Epithelial cell of proximal tubule (primary cell): ENCODE data around the gene CPA4. TPM values are rescaled to one million over a fixed set of nuclear protein-coding genes. Genes with fewer than 3 reads are reported as not detected.

Experiments
- DNase-seq: peaks from one replicate; pipeline ENCODE4 v3.0.0-alpha.2; 2011; ENCODE audit warnings: low read depth
- H3K4me3 ChIP-seq: 2 replicates; pipeline ENCODE4 v1.5.1; 2011; ENCODE audit warnings: low read depth, mild to moderate bottlenecking, low read length
- CTCF ChIP-seq: conservative IDR thresholded peaks from 2 replicates; pipeline ENCODE4 v1.5.1; 2012; ENCODE audit warnings: low read depth, mild to moderate bottlenecking, low read length
- total RNA-seq: library from RNA; depleted of rRNA; stranded (reverse); fragments of >200 nt; gene quantifications from 2 replicates; pipeline ENCODE4 v1.2.3, GENCODE V29; 2015

Gene CPA4
- total RNA-seq, 1 donor from 2014 or later: 19.6 TPM

- DNase-seq: no peak
- H3K4me3 ChIP-seq: no peak overlapping the region
- TF ChIP-seq CTCF: no peak
Observed at GRCh38 chr7:130351791-130352090, 58.8 kb downstream of the CPA4 start.

- DNase-seq: no peak
- TF ChIP-seq CTCF: no peak
- H3K4me3 ChIP-seq: no peak overlapping the region
Observed at GRCh38 chr7:130352194-130353074, 59.5 kb downstream of the CPA4 start.

GRCh38 chr7:130353196-130353595, 60.2 kb downstream of the CPA4 start:
- H3K4me3 ChIP-seq: no peak overlapping the region
- peak; percentile 5 for TF ChIP-seq CTCF
- no peak for DNase-seq

GRCh38 chr7:130356121-130356875, 63.3 kb downstream of the CPA4 start:
- DNase-seq: peak; percentile 98
- no peak for TF ChIP-seq CTCF
- no peak overlapping the region for H3K4me3 ChIP-seq

GRCh38 chr7:130356876-130357611, 64.1 kb downstream of the CPA4 start:
- peak; percentile 91 for DNase-seq
- TF ChIP-seq CTCF: no peak
- no peak overlapping the region for H3K4me3 ChIP-seq

GRCh38 chr7:130358471-130358870, 65.5 kb downstream of the CPA4 start:
- DNase-seq: no peak
- TF ChIP-seq CTCF: no peak
- no peak overlapping the region for H3K4me3 ChIP-seq
